Ovary (tissue), 9 donors: ENCODE results near the gene PARD3. TPM values are rescaled to one million over a fixed set of nuclear protein-coding genes. Genes with fewer than 3 reads are reported as not detected.

Source experiments
- DNase-seq, 5 donors: peaks; one replicate each; pipeline ENCODE4 v3.0.0-alpha.2; 2019 to 2020
- H3K27ac ChIP-seq, 2 donors: fragments of 200-600 bp; one replicate each; pipeline versions ENCODE4 v1.5.1 to v1.8.0; 2019 to 2022
- H3K27me3 ChIP-seq: fragments of 200-600 bp; one replicate; pipeline ENCODE4 v1.8.0; 2022
- H3K36me3 ChIP-seq: fragments of 200-600 bp; sonication (generic); one replicate; pipeline ENCODE4 v1.5.1; 2019
- H3K4me1 ChIP-seq: one replicate; pipeline ENCODE4 v1.8.1; 2013; ENCODE audit warnings: mild to moderate bottlenecking, moderate library complexity; ENCODE audit not compliant: insufficient read depth
- H3K4me3 ChIP-seq: fragments of 200-600 bp; sonication (generic); one replicate; pipeline ENCODE4 v1.5.1; 2017
- H3K9me3 ChIP-seq, 2 donors: fragments of 200-600 bp in 1 of 2; sonication (generic) in 1 of 2; one replicate each; pipeline versions ENCODE4 v1.5.1 to v1.8.1; 2013 to 2019; ENCODE audit warnings: mild to moderate bottlenecking in 1 of 2, moderate library complexity in 1 of 2
- CTCF ChIP-seq, 3 donors: fragments of 450-650 bp in 2 of 3; fragments of 200-600 bp in 1 of 3; IDR thresholded peaks; one replicate each; pipeline versions ENCODE4 v1.5.1 to v1.8.0; 2016 to 2022; ENCODE audit warnings: antibody characterized with exemption in 3 of 3, mild to moderate bottlenecking in 1 of 3
- EP300 ChIP-seq: sonication (generic); formaldehyde crosslinking; IDR thresholded peaks from one replicate; pipeline ENCODE4 v1.6.1; 2017; ENCODE audit warnings: antibody characterized with exemption
- POLR2A ChIP-seq: fragments of 450-650 bp; IDR thresholded peaks from one replicate; pipeline ENCODE4 v1.6.1; 2017; ENCODE audit warnings: antibody characterized with exemption, mild to moderate bottlenecking, moderate library complexity
- WGBS, 3 donors: extraction: QIAGEN DNeasy Blood & Tissue Kit in 1 of 3; methylation state at CpG; one replicate each; pipeline versions ENCODE4 v1.1.5 to v1.1.7; 2013 to 2017; 5-methylcytosine and 5-hydroxymethylcytosine counted together
- intact Hi-C, 4 donors: fragments of 100-400 bp; cut with DNase I; formaldehyde crosslinking; loops; one replicate each; pipeline versions ENCODE4 v1.11.0 to v1.15.1; 2022 to 2023
- polyA plus RNA-seq, 2 donors: library from polyadenylated mRNA; stranded (reverse); fragments of 200-250 nt in 1 of 2; fragments of 350-450 nt in 1 of 2; fragmentation: Illumina TruSeq in 1 of 2; extraction: RNeasy Lipid Tissue Mini Kit (QIAGEN cat#74804) in 1 of 2; gene quantifications; one replicate each; pipeline ENCODE4 v1.2.3, GENCODE V29; 2013 to 2014
- total RNA-seq, 7 donors: library from RNA; depleted of rRNA in 2 of 7; stranded (reverse); fragments of >200 nt in 2 of 7; fragmentation: NEBNext Ultra II Directional in 3 of 7; extraction: Animal tissue kit (Norgen Biotek cat#: 25700) in 3 of 7; gene quantifications; one replicate each; pipeline versions ENCODE4 v1.1.0 to v1.2.4, GENCODE V29; 2016 to 2023
- donor health status: DM: no; HTN: no; CAD: no; lungs with moderate emphysema.
- donor health status: DM: no; HTN: no; CAD: no.
- donor health status: Bipolar disorder and iron deficiency.
- donor health status: DM: yes; HTN: yes; CAD: no.
- donor health status: DM: no; HTN: no; CAD: no.
- donor health status: DM: yes; HTN: yes; CAD: no.

The PARD3 gene
- total and polyA plus RNA-seq, 9 donors: 31.8 to 92.3 (median 67.1) TPM

- peaks cover 4% of the 10 kb centered on the region for H3K4me1 ChIP-seq
- intact Hi-C loops: no loop called here
- H3K36me3 ChIP-seq: no peaks in the 10 kb centered on the region
- 86 to 91% (median 88%) methylated on average over 4 of the region's 4 CpGs for WGBS, 3 donors
- H3K27me3 ChIP-seq: no peaks in the 10 kb centered on the region
- no peak overlapping the region for H3K27ac ChIP-seq
- TF ChIP-seq EP300: no peak
- no peak for TF ChIP-seq CTCF (IDR thresholded peaks at IDR 0.05)
- no peak for TF ChIP-seq POLR2A
- H3K9me3 ChIP-seq: no peaks in the 10 kb centered on the region
- no peak for DNase-seq
- H3K4me3 ChIP-seq: no peak overlapping the region
Observed at GRCh38 chr10:34251177-34251576, 563.9 kb downstream of the PARD3 start.

- 87 to 98% (median 91%) methylated on average over 3 of the region's 3 CpGs for WGBS, 3 donors
- intact Hi-C loops: no loop called here
Observed at GRCh38 chr10:34250722-34251121, 564.4 kb downstream of the PARD3 start.

GRCh38 chr10:34249634-34250033 is 565.5 kb downstream of the PARD3 start:
- TF ChIP-seq POLR2A: no peak
- TF ChIP-seq CTCF (IDR thresholded peaks at IDR 0.05): no peak
- no peak overlapping the region for H3K27ac ChIP-seq
- peaks cover 4% of the 10 kb centered on the region for H3K4me1 ChIP-seq
- no peaks in the 10 kb centered on the region for H3K27me3 ChIP-seq
- no peaks in the 10 kb centered on the region for H3K36me3 ChIP-seq
- no peak overlapping the region for H3K4me3 ChIP-seq
- WGBS, 3 donors: 86 to 92% (median 90%) methylated on average over 4 of the region's 4 CpGs
- intact Hi-C loops: no loop called here
- DNase-seq: no peak
- H3K9me3 ChIP-seq: no peaks in the 10 kb centered on the region

More at GRCh38 chr10:34250722-34251121, 564.4 kb downstream of the PARD3 start:
- Histone ChIP-seq H3K9me3 (no peaks in the 10 kb centered on the region), H3K4me3 (no peak overlapping the region), H3K36me3 (no peaks in the 10 kb centered on the region), H3K27ac (no peak overlapping the region), H3K4me1 (peaks cover 4% of the 10 kb centered on the region), H3K27me3 (no peaks in the 10 kb centered on the region)
- TF ChIP-seq EP300: no peak
- TF ChIP-seq CTCF (IDR thresholded peaks at IDR 0.05): no peak
- no peak for DNase-seq

- intact Hi-C loops: no loop called here
- H3K4me3 ChIP-seq: no peak overlapping the region
- no peak for DNase-seq
- H3K4me1 ChIP-seq: peaks cover 4% of the 10 kb centered on the region
- H3K9me3 ChIP-seq: no peaks in the 10 kb centered on the region
- no peaks in the 10 kb centered on the region for H3K36me3 ChIP-seq
- no peak overlapping the region for H3K27ac ChIP-seq
- TF ChIP-seq POLR2A: no peak
- no peak for TF ChIP-seq CTCF (IDR thresholded peaks at IDR 0.05)
- no peak for TF ChIP-seq EP300
- WGBS, 3 donors: 94 to 97% (median 96%) methylated on average over 3 of the region's 3 CpGs
- no peaks in the 10 kb centered on the region for H3K27me3 ChIP-seq
Observed at GRCh38 chr10:34247560-34247959, 567.5 kb downstream of the PARD3 start.
